Forelimb muscle (tissue), 1 donor: ENCODE data around the gene TGFBR3. TPM values are rescaled to one million over a fixed set of nuclear protein-coding genes. Genes with fewer than 3 reads are reported as not detected.

Experiments
- DNase-seq: peaks from one replicate; pipeline ENCODE4 v3.0.0-alpha.2; 2013; ENCODE audit warnings: low read depth
- polyA plus RNA-seq: library from polyadenylated mRNA; unstranded; fragments of 120-200 nt; gene quantifications from one replicate; pipeline ENCODE4 v1.2.1, GENCODE V29; 2013; ENCODE audit not compliant: insufficient read length

Gene TGFBR3
- polyA plus RNA-seq, 1 donor, result 23.1 TPM

DNA sequence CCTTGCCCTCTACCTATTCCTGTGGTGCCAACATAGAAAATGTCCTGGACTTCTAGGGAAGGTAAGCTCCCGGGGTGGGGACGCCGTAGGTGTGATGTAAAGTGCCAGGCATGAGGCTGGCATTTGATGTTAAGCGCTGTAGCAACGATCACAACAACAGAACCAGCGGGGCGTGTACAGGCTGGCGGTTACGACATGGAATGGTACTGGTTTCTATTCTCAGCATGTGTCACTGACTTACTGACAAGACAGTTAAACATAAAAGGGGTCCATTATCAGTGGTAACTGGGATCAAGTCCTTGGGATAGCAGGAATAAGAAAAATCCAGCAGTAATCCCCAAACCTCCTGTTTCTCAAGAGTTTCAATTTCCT is 58.9 kb downstream of the TGFBR3 start:
- DNase-seq, result no peak

DNA sequence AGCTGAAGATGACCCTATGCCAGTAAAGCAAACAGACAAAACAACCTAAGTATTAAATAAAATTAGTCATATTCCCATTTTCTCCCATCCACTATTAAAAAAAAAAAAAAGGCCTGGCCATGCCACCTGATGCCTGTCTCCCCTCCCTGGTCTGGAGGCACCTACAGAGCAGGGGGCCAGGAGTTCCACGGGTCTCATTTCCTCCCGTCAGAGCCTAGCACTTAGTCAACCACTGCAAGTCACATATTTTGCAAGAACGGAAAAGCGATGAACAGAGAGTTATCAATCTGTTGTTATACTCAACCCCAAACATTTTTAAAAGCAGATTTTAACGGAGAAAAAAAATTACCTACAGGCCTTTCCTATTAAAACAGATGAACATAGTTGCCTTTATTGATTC is 59.3 kb downstream of the TGFBR3 start:
- no peak for DNase-seq

GRCh38 chr1:91826248-91826647 is 59.7 kb downstream of the TGFBR3 start:
- no peak for DNase-seq

GRCh38 chr1:91821126-91821868 is 64.7 kb downstream of the TGFBR3 start:
- no peak for DNase-seq

DNA sequence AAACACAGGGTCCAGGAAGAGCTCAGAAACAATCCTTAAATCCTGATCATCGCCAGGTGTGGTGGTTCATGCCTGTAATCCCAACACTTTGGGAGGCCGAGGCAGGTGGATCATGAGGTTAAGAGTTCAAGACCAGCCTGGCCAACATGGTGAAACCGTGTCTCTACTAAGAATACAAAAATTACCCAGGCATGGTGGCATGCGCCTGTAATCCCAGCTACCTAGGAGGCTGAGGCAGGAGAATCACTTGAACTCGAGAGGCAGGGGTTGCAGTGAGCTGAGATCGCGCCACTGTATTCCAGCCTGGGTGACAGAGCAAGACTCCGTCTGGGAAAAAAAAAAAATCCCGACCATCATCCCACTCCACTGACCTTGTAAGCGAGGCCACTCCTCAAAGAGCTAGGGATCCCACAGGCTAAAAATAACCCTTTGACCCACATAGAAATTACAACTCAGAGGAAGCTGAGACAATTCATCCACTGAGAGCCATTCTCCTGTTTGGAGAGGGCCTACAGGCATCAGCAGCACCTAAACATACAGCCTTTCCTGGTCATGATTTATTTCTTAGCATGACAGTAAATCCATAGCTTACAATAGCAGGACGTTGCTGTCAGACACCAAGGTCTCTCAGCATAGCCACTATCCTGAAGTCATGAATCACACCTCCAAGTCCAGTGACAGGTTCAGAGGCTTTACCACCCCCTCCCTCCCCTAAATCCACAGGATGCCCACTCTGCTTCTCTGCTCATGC is 66.7 kb downstream of the TGFBR3 start:
- DNase-seq, result no peak

- no peak for DNase-seq
Measured at GRCh38 chr1:91818713-91818975, 67.3 kb downstream of the TGFBR3 start.

GRCh38 chr1:91817211-91817905 is 68.6 kb downstream of the TGFBR3 start:
- DNase-seq, result no peak

GRCh38 chr1:91816031-91816430 is 69.9 kb downstream of the TGFBR3 start:
- no peak for DNase-seq

GRCh38 chr1:91814448-91814847 is 71.5 kb downstream of the TGFBR3 start:
- no peak for DNase-seq

DNA sequence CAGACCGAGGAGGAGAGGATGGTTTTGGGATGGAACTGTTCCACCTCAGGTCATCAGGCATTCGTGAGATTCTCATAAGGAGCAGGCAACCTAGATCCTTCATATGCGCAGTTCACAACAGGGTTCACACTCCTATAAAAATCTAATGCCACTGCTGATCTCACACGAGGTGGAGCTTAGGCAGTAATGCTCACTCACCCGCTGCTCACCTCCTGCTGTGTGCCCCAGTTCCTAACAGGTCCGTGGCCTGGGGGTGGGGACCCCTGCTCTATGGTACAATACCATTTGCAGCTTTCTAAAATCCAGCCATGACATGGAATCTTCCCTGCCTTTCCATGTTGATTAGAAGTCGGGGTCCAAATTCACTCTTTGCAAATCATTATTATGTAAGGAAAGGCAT is 72.1 kb downstream of the TGFBR3 start:
- no peak for DNase-seq

- no peak for DNase-seq
Measured at GRCh38 chr1:91811363-91812025, 74.5 kb downstream of the TGFBR3 start.

DNA sequence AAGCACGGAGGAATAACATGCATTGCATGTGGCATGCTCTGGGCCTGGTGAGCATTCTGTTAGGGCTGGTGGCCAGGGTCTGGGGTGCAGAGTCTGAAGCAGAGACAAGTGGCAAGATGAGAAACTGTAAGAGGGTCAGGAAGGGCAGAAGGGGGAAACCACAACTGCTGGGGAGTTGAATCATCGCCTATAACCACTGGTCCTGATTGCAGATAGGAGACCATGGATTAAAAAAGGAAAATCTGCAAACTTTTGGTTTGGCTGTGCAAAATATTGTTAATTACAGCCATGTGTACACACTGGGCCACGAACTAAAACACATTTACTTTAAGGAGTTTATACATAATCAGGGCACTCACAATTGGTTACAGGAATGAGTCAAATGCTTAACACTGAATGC is 76.6 kb downstream of the TGFBR3 start:
- no peak for DNase-seq

DNA sequence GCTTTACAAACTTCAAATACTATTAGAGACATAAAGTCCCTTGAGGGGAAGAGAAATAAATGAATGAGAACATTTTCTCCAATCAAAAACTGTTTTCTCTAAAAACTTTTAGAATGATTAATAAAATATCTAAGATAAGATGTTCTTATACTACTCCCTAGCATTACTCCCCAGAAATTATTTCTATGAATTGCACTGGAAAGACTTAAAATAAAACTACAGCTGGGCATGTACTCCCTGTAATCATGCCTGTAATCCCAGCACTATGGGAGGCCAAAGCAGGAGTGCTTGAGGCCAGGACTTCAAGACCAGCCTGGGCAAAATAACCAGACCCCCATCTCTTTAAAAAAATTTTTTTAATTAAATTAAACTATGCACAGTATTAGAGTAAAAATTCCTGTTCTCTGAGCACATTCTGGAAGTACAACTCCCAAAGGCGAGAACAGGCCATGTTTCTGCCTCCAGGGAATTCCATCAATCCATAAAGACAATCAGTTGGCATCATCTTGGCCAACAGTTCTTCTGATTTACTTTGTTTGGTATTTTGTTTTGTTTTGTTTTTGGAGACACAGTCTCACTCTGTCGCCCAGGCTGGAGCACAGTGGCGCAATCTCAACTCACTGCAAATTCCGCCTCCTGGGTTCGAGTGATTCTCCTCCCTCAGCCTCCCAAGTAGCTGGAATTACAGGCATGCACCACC is 77.9 kb downstream of the TGFBR3 start:
- DNase-seq, result no peak

GRCh38 chr1:91806769-91807700 is 78.9 kb downstream of the TGFBR3 start:
- no peak for DNase-seq

DNA sequence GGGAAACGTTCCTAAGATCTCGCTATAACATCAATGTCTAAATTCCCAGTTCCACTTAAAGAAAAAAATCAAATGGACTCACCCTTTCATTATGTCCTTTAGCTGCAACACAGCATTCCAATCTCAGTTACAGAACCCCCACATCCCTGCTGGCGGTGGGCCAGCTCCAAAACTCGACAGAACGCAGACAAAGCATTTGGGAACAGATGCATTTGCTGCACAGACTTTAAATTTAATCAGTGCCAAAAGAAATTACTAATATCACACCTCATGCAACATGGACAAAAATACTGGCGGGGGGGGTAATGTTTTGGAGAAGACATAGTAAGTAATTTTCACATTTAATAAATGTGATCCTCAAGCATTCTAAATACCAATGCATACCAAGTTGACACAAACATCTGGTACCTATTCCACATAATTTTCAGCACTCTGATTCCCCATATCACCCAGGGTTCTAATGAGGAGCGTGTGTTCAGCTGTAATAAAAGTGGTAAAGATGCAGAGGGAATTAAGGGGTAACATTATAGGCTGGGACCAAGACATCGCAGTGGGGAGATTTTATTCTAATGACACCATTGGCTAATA is 79.7 kb downstream of the TGFBR3 start:
- DNase-seq, result no peak

DNA sequence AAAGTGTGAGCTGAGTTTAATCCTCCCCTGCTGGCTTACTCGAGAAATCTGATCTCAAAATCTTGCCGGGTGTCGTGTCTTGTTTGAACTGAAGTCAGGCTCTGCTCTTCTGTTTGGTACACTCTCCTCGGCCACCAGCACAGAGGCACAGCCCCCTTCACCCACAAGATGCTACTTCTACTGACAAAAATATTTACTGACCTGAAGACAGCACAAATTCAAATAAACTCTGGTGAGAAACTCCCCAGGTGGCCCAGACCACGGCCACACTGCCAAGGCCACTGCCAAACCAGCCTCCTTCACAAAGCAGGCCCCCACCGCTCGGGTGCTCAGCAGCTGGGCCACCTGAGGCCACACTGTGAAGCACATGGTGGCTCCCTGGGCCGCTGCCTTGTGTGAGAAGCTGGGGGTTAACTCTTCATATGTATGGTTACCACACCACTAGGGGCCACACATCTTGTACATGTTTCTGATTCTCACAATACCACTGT is 80.6 kb downstream of the TGFBR3 start:
- no peak for DNase-seq

DNA sequence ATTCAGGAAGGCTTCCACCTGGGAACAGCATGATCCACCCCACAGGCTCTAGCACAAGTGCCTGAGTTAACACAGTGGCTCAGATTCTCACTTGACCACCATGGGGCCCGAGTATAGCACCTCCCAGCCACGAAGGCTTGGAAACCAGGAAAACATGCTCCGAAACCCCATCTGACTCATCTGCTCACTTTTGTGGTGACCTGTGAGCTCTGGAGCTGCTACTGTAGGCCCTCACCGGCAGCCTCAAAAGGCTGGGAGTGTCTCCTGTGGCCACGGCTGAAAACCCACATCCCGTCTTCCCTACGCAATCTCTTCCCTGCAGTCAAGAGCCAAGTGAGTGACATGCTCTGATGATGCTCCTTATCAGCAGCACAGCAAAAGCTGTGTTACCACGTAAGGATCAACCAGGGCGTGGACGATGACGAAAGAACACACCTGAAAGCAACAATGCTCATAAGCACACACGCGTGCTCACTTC is 81.4 kb downstream of the TGFBR3 start:
- DNase-seq, result no peak

- no peak for DNase-seq
Measured at GRCh38 chr1:91803847-91804545, 82.0 kb downstream of the TGFBR3 start.

- no peak for DNase-seq
Measured at GRCh38 chr1:91803123-91803522, 82.8 kb downstream of the TGFBR3 start.
